ENCODE results near the gene ELMO1. TPM values are rescaled to one million over a fixed set of nuclear protein-coding genes. Genes with fewer than 3 reads are reported as not detected.

The ELMO1 gene
- total RNA-seq, 4 donors from 2014 or later, result 11.5 to 19.9 (median 17.4) TPM

GRCh38 chr7:37467002-37467401 lies 18.3 kb upstream of the ELMO1 start:
- TF ChIP-seq CTCF (IDR thresholded peaks at IDR 0.05) (no peak), POLR2A (IDR thresholded peaks at IDR 0.05) (no peak)
- intact Hi-C loops (cut with DNase I; ENCODE audit: low total_unique reads), result no loop called here
- WGBS, 2 donors, result 89 to 90% methylated on average over 3 of the region's 3 CpGs

GRCh38 chr7:37462138-37462537 lies 13.5 kb upstream of the ELMO1 start:
- DNase-seq (ENCODE audit: low spot score in 2 of 2), result no peak
- 69 to 73% methylated on average over 1 of the region's 1 CpG for WGBS, 2 donors
- intact Hi-C loops (cut with DNase I; ENCODE audit: low total_unique reads), result no loop called here
- TF ChIP-seq CTCF (IDR thresholded peaks at IDR 0.05), result no peak
- no peak for TF ChIP-seq POLR2A (IDR thresholded peaks at IDR 0.05)
- H3K4me3 ChIP-seq (ENCODE audit: low read depth, poor library complexity, severe bottlenecking), result no peak overlapping the region

More at GRCh38 chr7:37467002-37467401, 18.3 kb upstream of the ELMO1 start:
- no peak overlapping the region for H3K4me3 ChIP-seq (ENCODE audit: low read depth, poor library complexity, severe bottlenecking)
- DNase-seq (ENCODE audit: low spot score in 2 of 2), result no peak

GRCh38 chr7:37455081-37455480 lies 6.4 kb upstream of the ELMO1 start:
- intact Hi-C loops (cut with DNase I; ENCODE audit: low total_unique reads), result no loop called here
- whole genome bisulfite sequencing, 2 donors, result 92 to 99% methylated on average over 3 of the region's 3 CpGs
- no peak overlapping the region for H3K4me3 ChIP-seq (ENCODE audit: low read depth, poor library complexity, severe bottlenecking)
- no peak for DNase-seq (ENCODE audit: low spot score in 2 of 2)
- TF ChIP-seq CTCF (IDR thresholded peaks at IDR 0.05), result no peak
- no peak for TF ChIP-seq POLR2A (IDR thresholded peaks at IDR 0.05)

- no peak for DNase-seq (ENCODE audit: low spot score in 2 of 2)
- TF ChIP-seq CTCF (IDR thresholded peaks at IDR 0.05) (no peak), POLR2A (IDR thresholded peaks at IDR 0.05) (no peak)
- intact Hi-C loops (cut with DNase I; ENCODE audit: low total_unique reads), result no loop called here
- 73 to 78% methylated on average over 5 of the region's 5 CpGs for WGBS, 2 donors
- H3K4me3 ChIP-seq (ENCODE audit: low read depth, poor library complexity, severe bottlenecking), result no peak overlapping the region
These were observed 3.7 kb upstream of the ELMO1 start for GRCh38 chr7:37452346-37452745.

- intact Hi-C loops (cut with DNase I; ENCODE audit: low total_unique reads), result no loop called here
- no peak for DNase-seq (ENCODE audit: low spot score in 2 of 2)
- no peak for TF ChIP-seq POLR2A (IDR thresholded peaks at IDR 0.05)
- TF ChIP-seq CTCF (IDR thresholded peaks at IDR 0.05), result no peak
- H3K4me3 ChIP-seq (ENCODE audit: low read depth, poor library complexity, severe bottlenecking), result no peak overlapping the region
- WGBS, 2 donors, result 88 to 91% methylated on average over 3 of the region's 3 CpGs
These were observed 1.4 kb upstream of the ELMO1 start for GRCh38 chr7:37450035-37450434.

- no peak for DNase-seq (ENCODE audit: low spot score in 2 of 2)
- TF ChIP-seq CTCF (IDR thresholded peaks at IDR 0.05) (no peak), POLR2A (IDR thresholded peaks at IDR 0.05) (no peak)
- no peak overlapping the region for H3K4me3 ChIP-seq (ENCODE audit: low read depth, poor library complexity, severe bottlenecking)
- intact Hi-C loops (cut with DNase I; ENCODE audit: low total_unique reads), result no loop called here
- WGBS, 2 donors, result 18% methylated on average over 5 of the region's 5 CpGs
These were observed 957 bp upstream of the ELMO1 start for GRCh38 chr7:37449621-37450020.

Measured in lower leg skin (tissue), 4 donors.